ENCODE measurements around the gene NEUROG3.

The NEUROG3 gene

GRCh38 chr10:69567920-69568319, 5.3 kb downstream of the NEUROG3 start:
- in situ Hi-C loops (cut with MboI; ENCODE audit: low pct_unique_long_range_greater_than_20kb, low sequenced_read_pairs, unreplicated experiment) = no loop called here
- DNase-seq (ENCODE audit: low spot score) = no peak
- TF ChIP-seq, protein P1, sequence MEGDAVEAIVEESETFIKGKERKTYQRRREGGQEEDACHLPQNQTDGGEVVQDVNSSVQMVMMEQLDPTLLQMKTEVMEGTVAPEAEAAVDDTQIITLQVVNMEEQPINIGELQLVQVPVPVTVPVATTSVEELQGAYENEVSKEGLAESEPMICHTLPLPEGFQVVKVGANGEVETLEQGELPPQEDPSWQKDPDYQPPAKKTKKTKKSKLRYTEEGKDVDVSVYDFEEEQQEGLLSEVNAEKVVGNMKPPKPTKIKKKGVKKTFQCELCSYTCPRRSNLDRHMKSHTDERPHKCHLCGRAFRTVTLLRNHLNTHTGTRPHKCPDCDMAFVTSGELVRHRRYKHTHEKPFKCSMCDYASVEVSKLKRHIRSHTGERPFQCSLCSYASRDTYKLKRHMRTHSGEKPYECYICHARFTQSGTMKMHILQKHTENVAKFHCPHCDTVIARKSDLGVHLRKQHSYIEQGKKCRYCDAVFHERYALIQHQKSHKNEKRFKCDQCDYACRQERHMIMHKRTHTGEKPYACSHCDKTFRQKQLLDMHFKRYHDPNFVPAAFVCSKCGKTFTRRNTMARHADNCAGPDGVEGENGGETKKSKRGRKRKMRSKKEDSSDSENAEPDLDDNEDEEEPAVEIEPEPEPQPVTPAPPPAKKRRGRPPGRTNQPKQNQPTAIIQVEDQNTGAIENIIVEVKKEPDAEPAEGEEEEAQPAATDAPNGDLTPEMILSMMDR (IDR thresholded peaks at IDR 0.05; ENCODE audit: extremely low read depth, insufficient read depth, missing control alignments) = no peak

DNA sequence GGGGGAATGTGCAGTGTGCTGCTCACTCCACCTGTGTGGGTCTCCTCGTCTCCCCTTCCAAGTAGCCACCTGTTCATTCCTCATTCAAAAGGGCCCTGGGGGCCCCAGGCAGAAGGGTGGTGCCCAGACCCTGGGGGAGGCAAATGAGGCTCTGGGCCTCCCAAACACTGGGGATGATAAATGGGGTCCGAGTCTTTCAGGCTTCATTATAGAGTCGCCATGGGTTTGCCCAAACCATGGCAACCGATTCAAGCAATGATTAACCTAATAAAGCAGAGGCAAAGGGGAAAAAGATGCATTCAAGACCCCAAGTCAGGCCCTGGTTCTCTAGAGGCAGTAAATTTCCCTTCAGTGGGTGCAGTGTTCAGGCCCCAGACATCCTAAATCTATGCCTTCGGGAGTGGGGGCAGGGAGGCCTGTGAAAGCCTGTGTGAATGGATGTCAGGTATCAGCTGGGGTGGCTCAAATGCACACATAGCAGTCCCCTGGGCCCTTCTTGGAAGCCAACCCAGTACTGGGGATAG, 10.4 kb downstream of the NEUROG3 start:
- TF ChIP-seq, protein P1 (IDR thresholded peaks at IDR 0.05; ENCODE audit: extremely low read depth, insufficient read depth, missing control alignments) = no peak
- in situ Hi-C loops (cut with MboI; ENCODE audit: low pct_unique_long_range_greater_than_20kb, low sequenced_read_pairs, unreplicated experiment) = no loop called here
- DNase-seq (ENCODE audit: low spot score) = no peak

DNA sequence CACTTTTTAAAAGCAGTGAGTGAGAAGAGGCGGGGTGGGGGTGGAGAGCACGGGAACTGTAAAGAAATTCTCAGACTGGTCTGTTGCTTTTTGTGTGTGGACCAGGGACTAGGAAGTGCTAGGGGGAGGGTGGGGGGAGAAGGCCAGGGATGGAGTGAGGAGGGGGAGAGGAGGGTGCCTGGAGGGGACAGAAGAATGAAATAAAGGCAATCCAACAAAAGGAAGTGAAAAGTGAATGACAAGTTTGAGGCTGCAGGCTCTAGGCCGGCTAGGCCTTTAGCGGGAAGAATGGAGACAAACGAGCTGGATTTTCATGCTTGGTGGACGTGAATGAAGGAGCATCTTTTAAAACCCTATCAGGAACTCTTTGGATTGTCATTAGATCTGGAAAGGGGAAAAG, 13.7 kb downstream of the NEUROG3 start:
- TF ChIP-seq, protein P1 (IDR thresholded peaks at IDR 0.05; ENCODE audit: extremely low read depth, insufficient read depth, missing control alignments) = no peak
- DNase-seq (ENCODE audit: low spot score) = no peak
- in situ Hi-C loops (cut with MboI; ENCODE audit: low pct_unique_long_range_greater_than_20kb, low sequenced_read_pairs, unreplicated experiment) = no loop called here

- in situ Hi-C loops (cut with MboI; ENCODE audit: low pct_unique_long_range_greater_than_20kb, low sequenced_read_pairs, unreplicated experiment) = no loop called here
- no peak for DNase-seq (ENCODE audit: low spot score)
- TF ChIP-seq, protein P1 (IDR thresholded peaks at IDR 0.05; ENCODE audit: extremely low read depth, insufficient read depth, missing control alignments) = no peak
Measured at GRCh38 chr10:69558559-69558958, 14.7 kb downstream of the NEUROG3 start.

GRCh38 chr10:69554611-69555010, 18.6 kb downstream of the NEUROG3 start:
- in situ Hi-C loops (cut with MboI; ENCODE audit: low pct_unique_long_range_greater_than_20kb, low sequenced_read_pairs, unreplicated experiment) = no loop called here
- no peak for DNase-seq (ENCODE audit: low spot score)
- TF ChIP-seq, protein P1 (IDR thresholded peaks at IDR 0.05; ENCODE audit: extremely low read depth, insufficient read depth, missing control alignments) = no peak

DNA sequence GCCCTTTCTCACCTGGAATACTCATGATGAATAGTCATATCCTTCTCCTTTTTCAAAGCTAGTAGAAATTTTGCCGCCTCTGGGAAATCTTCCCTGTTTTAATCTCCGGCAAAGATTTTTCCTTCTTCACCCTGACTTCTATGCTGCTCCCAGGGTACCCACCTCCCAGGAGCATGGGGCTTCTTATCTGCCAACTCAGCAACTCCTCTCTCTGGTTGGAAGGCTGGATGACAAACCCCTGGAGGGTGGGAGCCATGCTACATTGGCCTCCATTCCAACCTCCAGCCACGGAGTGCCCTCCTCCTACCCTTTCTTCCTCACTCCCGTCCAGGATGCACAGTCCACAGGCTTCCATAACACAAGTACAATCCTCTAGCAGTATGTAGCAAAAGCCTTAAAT, 19.9 kb downstream of the NEUROG3 start:
- TF ChIP-seq, protein P1 (IDR thresholded peaks at IDR 0.05; ENCODE audit: extremely low read depth, insufficient read depth, missing control alignments) = no peak
- no peak for DNase-seq (ENCODE audit: low spot score)
- in situ Hi-C loops (cut with MboI; ENCODE audit: low pct_unique_long_range_greater_than_20kb, low sequenced_read_pairs, unreplicated experiment) = no loop called here

- TF ChIP-seq, protein P1 (IDR thresholded peaks at IDR 0.05; ENCODE audit: extremely low read depth, insufficient read depth, missing control alignments) = no peak
- in situ Hi-C loops (cut with MboI; ENCODE audit: low pct_unique_long_range_greater_than_20kb, low sequenced_read_pairs, unreplicated experiment) = no loop called here
- no peak for DNase-seq (ENCODE audit: low spot score)
Measured at GRCh38 chr10:69552268-69552667, 21.0 kb downstream of the NEUROG3 start.
